ENCODE results near the gene TCF4.

- TF ChIP-seq POLR2AphosphoS5 (IDR thresholded peaks at IDR 0.05; ENCODE audit: low read depth), result no peak
- TF ChIP-seq, protein P1, sequence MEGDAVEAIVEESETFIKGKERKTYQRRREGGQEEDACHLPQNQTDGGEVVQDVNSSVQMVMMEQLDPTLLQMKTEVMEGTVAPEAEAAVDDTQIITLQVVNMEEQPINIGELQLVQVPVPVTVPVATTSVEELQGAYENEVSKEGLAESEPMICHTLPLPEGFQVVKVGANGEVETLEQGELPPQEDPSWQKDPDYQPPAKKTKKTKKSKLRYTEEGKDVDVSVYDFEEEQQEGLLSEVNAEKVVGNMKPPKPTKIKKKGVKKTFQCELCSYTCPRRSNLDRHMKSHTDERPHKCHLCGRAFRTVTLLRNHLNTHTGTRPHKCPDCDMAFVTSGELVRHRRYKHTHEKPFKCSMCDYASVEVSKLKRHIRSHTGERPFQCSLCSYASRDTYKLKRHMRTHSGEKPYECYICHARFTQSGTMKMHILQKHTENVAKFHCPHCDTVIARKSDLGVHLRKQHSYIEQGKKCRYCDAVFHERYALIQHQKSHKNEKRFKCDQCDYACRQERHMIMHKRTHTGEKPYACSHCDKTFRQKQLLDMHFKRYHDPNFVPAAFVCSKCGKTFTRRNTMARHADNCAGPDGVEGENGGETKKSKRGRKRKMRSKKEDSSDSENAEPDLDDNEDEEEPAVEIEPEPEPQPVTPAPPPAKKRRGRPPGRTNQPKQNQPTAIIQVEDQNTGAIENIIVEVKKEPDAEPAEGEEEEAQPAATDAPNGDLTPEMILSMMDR (conservative IDR thresholded peaks at IDR 0.05; ENCODE audit: low read depth in 2 of 2), result no peak
- TF ChIP-seq, protein P2, sequence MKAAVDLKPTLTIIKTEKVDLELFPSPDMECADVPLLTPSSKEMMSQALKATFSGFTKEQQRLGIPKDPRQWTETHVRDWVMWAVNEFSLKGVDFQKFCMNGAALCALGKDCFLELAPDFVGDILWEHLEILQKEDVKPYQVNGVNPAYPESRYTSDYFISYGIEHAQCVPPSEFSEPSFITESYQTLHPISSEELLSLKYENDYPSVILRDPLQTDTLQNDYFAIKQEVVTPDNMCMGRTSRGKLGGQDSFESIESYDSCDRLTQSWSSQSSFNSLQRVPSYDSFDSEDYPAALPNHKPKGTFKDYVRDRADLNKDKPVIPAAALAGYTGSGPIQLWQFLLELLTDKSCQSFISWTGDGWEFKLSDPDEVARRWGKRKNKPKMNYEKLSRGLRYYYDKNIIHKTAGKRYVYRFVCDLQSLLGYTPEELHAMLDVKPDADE (IDR thresholded peaks at IDR 0.05), result no peak
- TF ChIP-seq EZH2 (IDR thresholded peaks at IDR 0.05; ENCODE audit: low read depth, unreplicated experiment), result no peak
- TF ChIP-seq EZH2phosphoT487 (IDR thresholded peaks at IDR 0.05; ENCODE audit: unreplicated experiment), result no peak
- no peak for TF ChIP-seq CREB1 (CRISPR knock-in tag; IDR thresholded peaks at IDR 0.05; ENCODE audit: low read depth)
- TF ChIP-seq JUNB (IDR thresholded peaks at IDR 0.05; ENCODE audit: unreplicated experiment), result no peak
- TF ChIP-seq, protein P3, sequence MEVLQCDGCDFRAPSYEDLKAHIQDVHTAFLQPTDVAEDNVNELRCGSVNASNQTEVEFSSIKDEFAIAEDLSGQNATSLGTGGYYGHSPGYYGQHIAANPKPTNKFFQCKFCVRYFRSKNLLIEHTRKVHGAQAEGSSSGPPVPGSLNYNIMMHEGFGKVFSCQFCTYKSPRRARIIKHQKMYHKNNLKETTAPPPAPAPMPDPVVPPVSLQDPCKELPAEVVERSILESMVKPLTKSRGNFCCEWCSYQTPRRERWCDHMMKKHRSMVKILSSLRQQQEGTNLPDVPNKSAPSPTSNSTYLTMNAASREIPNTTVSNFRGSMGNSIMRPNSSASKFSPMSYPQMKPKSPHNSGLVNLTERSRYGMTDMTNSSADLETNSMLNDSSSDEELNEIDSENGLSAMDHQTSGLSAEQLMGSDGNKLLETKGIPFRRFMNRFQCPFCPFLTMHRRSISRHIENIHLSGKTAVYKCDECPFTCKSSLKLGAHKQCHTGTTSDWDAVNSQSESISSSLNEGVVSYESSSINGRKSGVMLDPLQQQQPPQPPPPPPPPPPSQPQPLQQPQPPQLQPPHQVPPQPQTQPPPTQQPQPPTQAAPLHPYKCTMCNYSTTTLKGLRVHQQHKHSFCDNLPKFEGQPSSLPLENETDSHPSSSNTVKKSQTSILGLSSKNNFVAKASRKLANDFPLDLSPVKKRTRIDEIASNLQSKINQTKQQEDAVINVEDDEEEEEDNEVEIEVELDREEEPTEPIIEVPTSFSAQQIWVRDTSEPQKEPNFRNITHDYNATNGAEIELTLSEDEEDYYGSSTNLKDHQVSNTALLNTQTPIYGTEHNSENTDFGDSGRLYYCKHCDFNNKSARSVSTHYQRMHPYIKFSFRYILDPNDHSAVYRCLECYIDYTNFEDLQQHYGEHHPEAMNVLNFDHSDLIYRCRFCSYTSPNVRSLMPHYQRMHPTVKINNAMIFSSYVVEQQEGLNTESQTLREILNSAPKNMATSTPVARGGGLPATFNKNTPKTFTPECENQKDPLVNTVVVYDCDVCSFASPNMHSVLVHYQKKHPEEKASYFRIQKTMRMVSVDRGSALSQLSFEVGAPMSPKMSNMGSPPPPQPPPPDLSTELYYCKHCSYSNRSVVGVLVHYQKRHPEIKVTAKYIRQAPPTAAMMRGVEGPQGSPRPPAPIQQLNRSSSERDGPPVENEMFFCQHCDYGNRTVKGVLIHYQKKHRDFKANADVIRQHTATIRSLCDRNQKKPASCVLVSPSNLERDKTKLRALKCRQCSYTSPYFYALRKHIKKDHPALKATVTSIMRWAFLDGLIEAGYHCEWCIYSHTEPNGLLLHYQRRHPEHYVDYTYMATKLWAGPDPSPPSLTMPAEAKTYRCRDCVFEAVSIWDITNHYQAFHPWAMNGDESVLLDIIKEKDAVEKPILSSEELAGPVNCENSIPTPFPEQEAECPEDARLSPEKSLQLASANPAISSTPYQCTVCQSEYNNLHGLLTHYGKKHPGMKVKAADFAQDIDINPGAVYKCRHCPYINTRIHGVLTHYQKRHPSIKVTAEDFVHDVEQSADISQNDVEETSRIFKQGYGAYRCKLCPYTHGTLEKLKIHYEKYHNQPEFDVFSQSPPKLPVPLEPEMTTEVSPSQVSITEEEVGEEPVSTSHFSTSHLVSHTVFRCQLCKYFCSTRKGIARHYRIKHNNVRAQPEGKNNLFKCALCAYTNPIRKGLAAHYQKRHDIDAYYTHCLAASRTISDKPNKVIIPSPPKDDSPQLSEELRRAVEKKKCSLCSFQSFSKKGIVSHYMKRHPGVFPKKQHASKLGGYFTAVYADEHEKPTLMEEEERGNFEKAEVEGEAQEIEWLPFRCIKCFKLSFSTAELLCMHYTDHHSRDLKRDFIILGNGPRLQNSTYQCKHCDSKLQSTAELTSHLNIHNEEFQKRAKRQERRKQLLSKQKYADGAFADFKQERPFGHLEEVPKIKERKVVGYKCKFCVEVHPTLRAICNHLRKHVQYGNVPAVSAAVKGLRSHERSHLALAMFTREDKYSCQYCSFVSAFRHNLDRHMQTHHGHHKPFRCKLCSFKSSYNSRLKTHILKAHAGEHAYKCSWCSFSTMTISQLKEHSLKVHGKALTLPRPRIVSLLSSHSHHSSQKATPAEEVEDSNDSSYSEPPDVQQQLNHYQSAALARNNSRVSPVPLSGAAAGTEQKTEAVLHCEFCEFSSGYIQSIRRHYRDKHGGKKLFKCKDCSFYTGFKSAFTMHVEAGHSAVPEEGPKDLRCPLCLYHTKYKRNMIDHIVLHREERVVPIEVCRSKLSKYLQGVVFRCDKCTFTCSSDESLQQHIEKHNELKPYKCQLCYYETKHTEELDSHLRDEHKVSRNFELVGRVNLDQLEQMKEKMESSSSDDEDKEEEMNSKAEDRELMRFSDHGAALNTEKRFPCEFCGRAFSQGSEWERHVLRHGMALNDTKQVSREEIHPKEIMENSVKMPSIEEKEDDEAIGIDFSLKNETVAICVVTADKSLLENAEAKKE (CRISPR knock-in tag; IDR thresholded peaks at IDR 0.05), result no peak
- TF ChIP-seq ZNF114 (CRISPR knock-in tag; IDR thresholded peaks at IDR 0.05), result no peak
These were observed 32.5 kb downstream of the TCF4 start for GRCh38 chr18:55555395-55556027.

All from GM23338 (cell line).